MM.1S (cell line): ENCODE results near the gene ERC2.

Experiments used
- EZH2 ChIP-seq: fragments of 300-600 bp; sonication (generic); optimal IDR thresholded peaks from 2 replicates; pipeline ENCODE3; 2017; ENCODE audit warnings: low read depth, mild to moderate bottlenecking, antibody characterized with exemption, low read length, mixed read lengths
- TF ChIP-seq, protein P1 (sequence below): fragments of 300-600 bp; sonication (generic); IDR thresholded peaks from 2 replicates; pipeline ENCODE4 v1.5.1; 2016; ENCODE audit warnings: antibody characterized with exemption, low read length, mixed read lengths

DNA sequence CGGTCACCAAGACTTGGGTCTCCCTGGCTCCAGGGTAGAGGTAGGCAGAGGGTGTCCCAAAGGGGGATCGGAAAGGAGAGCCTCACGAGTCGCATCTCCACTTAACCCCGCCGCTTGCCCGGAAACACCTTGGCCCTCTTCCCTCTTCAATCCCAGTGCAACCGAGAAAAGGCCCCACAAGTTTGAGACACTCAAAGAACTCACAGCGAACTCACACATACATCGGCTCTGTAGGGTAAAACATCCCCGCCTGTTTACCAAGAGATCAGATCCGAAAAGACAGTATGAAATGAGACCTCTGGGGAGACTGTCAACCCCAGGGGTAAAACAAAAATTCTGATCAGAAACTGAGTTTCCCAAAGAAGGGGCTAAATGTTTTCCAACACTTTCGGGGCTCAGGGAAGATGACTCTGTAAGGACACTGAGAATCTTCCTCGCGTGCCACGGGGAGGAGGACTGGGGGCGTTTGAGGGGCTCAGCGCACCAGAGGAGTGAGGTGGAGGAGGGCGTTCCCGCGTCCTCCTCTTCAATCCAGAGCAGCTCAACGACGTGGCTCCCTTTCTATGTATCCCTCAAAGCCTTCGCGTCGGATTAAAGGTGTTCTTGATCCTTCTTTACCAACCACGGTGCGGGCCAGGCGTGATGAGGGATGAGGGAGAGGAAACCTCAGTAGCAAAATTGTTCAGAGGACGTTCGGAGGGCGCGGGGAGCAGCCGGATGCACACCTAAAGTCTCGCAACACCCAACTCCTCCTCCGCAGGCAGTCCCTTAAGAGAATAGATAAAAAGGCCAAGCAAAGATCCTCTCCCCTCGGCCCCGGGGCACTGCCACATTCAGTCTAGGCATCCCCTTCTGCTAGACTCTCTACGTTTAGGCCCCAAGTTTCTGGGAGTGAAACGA lies 984.8 kb downstream of the ERC2 start:
- no peak for TF ChIP-seq EZH2
- TF ChIP-seq, protein P1, sequence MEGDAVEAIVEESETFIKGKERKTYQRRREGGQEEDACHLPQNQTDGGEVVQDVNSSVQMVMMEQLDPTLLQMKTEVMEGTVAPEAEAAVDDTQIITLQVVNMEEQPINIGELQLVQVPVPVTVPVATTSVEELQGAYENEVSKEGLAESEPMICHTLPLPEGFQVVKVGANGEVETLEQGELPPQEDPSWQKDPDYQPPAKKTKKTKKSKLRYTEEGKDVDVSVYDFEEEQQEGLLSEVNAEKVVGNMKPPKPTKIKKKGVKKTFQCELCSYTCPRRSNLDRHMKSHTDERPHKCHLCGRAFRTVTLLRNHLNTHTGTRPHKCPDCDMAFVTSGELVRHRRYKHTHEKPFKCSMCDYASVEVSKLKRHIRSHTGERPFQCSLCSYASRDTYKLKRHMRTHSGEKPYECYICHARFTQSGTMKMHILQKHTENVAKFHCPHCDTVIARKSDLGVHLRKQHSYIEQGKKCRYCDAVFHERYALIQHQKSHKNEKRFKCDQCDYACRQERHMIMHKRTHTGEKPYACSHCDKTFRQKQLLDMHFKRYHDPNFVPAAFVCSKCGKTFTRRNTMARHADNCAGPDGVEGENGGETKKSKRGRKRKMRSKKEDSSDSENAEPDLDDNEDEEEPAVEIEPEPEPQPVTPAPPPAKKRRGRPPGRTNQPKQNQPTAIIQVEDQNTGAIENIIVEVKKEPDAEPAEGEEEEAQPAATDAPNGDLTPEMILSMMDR, result no peak
